OCI-LY1 (cell line): Measurements from ENCODE around the gene LANCL2.
A peak's percentile ranks its signal among the peaks of the same experiment; 100 is the strongest.

Experiments used
- H2AFZ ChIP-seq: fragments of 200-600 bp; sonication (generic), shearing (Covaris generic); 2 replicates; pipeline ENCODE4 v1.6.0; 2014; ENCODE audit warnings: antibody characterized with exemption, mild to moderate bottlenecking, low read length
- H3F3A ChIP-seq: fragments of 200-600 bp; sonication (generic), shearing (Covaris generic); 2 replicates; pipeline ENCODE4 v1.6.0; 2014; ENCODE audit warnings: mild to moderate bottlenecking, antibody characterized with exemption, low read length, moderate library complexity; ENCODE audit not compliant: insufficient read depth
- H3K27ac ChIP-seq: fragments of 200-600 bp; sonication (generic); 2 replicates; pipeline ENCODE4 v1.5.1; 2014; ENCODE audit warnings: low read length, mixed run types, mild to moderate bottlenecking, low read depth; ENCODE audit not compliant: poor library complexity, severe bottlenecking
- H3K27me3 ChIP-seq: fragments of 200-600 bp; sonication (generic); 2 replicates; pipeline ENCODE4 v1.6.0; 2014; ENCODE audit warnings: antibody characterized with exemption, mild to moderate bottlenecking, low read length, moderate library complexity; ENCODE audit not compliant: insufficient read depth
- H3K36me3 ChIP-seq: fragments of 200-600 bp; sonication (generic); 2 replicates; pipeline ENCODE4 v1.6.1; 2014; ENCODE audit warnings: mild to moderate bottlenecking, antibody characterized with exemption, low read length, moderate library complexity, mixed read lengths; ENCODE audit not compliant: insufficient read depth
- H3K4me1 ChIP-seq: fragments of 200-600 bp; sonication (generic); 2 replicates; pipeline ENCODE4 v1.5.1; 2014; ENCODE audit warnings: mild to moderate bottlenecking, low read length, moderate library complexity; ENCODE audit not compliant: insufficient read depth, severe bottlenecking
- H3K4me2 ChIP-seq: fragments of 200-600 bp; sonication (generic), shearing (Covaris generic); 2 replicates; pipeline ENCODE4 v1.6.1; 2014; ENCODE audit warnings: low read length
- H3K4me3 ChIP-seq: fragments of 200-600 bp; sonication (generic); 2 replicates; pipeline ENCODE4 v1.5.1; 2014; ENCODE audit warnings: low read length, low read depth, mild to moderate bottlenecking, mixed read lengths; ENCODE audit not compliant: poor library complexity, severe bottlenecking
- H3K79me2 ChIP-seq: fragments of 200-600 bp; shearing (Covaris generic); 2 replicates; pipeline ENCODE4 v1.6.1; 2016; ENCODE audit warnings: mixed run types, low read length, mixed read lengths; ENCODE audit not compliant: insufficient read depth
- H3K9ac ChIP-seq: fragments of 200-600 bp; sonication (generic), shearing (Covaris generic); 2 replicates; pipeline ENCODE4 v1.6.1; 2014; ENCODE audit warnings: mild to moderate bottlenecking, low read length, mixed read lengths
- H3K9me2 ChIP-seq: fragments of 200-600 bp; sonication (generic), shearing (Covaris generic); 2 replicates; pipeline ENCODE4 v1.6.1; 2014; ENCODE audit warnings: low read depth, mild to moderate bottlenecking, low read length, mixed read lengths
- H3K9me3 ChIP-seq: fragments of 200-600 bp; shearing (Covaris generic); 2 replicates; pipeline ENCODE4 v1.6.1; 2014; ENCODE audit warnings: low read length, mixed read lengths
- H4K20me1 ChIP-seq: fragments of 200-600 bp; sonication (generic), shearing (Covaris generic); 2 replicates; pipeline ENCODE4 v1.6.0; 2016; ENCODE audit warnings: mild to moderate bottlenecking, low read length; ENCODE audit not compliant: insufficient read depth
- EZH2 ChIP-seq: fragments of 200-600 bp; sonication (generic), shearing (Covaris generic); IDR thresholded peaks from 2 replicates; pipeline ENCODE4 v1.8.0; 2017; ENCODE audit warnings: borderline replicate concordance, mixed run types, mild to moderate bottlenecking, antibody characterized with exemption, low read length, moderate library complexity, mixed read lengths
- TF ChIP-seq, protein P1 (sequence below): fragments of 200-600 bp; sonication (generic), shearing (Covaris generic); IDR thresholded peaks from 2 replicates; pipeline ENCODE4 v1.5.1; 2017; ENCODE audit warnings: mild to moderate bottlenecking, antibody characterized with exemption, low read length, moderate library complexity, mixed read lengths

The LANCL2 gene

DNA sequence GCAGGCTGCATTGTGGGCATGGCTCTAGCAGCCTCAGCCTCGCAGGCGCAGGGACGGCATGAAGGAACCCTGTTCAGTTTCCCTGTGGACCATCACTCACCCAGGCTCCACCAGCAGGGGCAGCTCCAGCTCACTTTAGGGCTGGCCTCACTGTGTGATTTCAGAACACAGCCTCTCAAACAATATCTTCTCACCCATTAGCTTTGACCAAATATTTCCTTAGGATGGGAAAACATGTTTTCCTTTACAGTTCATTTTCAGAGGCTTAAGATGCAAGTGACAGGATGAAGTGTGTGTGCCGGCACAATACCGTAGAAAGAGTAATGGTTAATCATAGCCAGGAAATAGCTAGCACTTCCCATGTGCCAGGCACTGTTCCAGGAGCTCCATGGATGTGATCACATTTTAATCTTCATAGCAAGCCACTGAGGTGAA, 58.2 kb downstream of the LANCL2 start:
- no peaks in the 10 kb centered on the region for H3K9me2 ChIP-seq
- H3K9me3 ChIP-seq, result no peaks in the 10 kb centered on the region
- no peaks in the 10 kb centered on the region for H3K4me1 ChIP-seq
- no peaks in the 10 kb centered on the region for H4K20me1 ChIP-seq
- no peak overlapping the region for H3K9ac ChIP-seq
- no peaks in the 10 kb centered on the region for H3K79me2 ChIP-seq
- no peak overlapping the region for H2AFZ ChIP-seq
- H3K27ac ChIP-seq, result no peak overlapping the region
- TF ChIP-seq EZH2, result no peak
- TF ChIP-seq, protein P1, sequence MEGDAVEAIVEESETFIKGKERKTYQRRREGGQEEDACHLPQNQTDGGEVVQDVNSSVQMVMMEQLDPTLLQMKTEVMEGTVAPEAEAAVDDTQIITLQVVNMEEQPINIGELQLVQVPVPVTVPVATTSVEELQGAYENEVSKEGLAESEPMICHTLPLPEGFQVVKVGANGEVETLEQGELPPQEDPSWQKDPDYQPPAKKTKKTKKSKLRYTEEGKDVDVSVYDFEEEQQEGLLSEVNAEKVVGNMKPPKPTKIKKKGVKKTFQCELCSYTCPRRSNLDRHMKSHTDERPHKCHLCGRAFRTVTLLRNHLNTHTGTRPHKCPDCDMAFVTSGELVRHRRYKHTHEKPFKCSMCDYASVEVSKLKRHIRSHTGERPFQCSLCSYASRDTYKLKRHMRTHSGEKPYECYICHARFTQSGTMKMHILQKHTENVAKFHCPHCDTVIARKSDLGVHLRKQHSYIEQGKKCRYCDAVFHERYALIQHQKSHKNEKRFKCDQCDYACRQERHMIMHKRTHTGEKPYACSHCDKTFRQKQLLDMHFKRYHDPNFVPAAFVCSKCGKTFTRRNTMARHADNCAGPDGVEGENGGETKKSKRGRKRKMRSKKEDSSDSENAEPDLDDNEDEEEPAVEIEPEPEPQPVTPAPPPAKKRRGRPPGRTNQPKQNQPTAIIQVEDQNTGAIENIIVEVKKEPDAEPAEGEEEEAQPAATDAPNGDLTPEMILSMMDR, result 0 out of 2 replicates have a peak, but pooled peaks have one; percentile 25
- no peaks in the 10 kb centered on the region for H3K27me3 ChIP-seq
- H3F3A ChIP-seq, result no peaks in the 10 kb centered on the region
- H3K4me2 ChIP-seq, result no peak overlapping the region
- H3K36me3 ChIP-seq, result peaks cover 11% of the 10 kb centered on the region; the same call in 1 of the 2 replicates
- no peak overlapping the region for H3K4me3 ChIP-seq

DNA sequence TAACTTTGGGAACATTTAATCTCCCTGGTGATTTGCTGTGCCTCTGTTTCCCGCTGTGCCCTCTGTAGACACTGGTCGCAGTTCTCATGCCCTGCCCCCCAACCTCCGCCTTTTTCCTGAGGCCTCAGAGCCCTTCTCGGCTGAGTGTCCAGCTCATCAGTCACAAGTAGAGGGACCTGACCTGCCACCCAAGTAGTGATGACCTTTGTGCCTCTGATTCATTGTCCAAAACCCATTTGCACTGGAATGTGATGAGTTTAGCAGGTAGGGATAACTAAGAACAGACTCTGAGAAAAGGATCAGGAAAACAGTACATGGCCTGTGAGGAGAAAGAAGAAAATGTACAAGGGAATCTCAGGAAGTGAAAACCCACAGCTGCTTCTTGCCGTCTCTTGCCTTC, 58.8 kb downstream of the LANCL2 start:
- Histone ChIP-seq H4K20me1 (no peaks in the 10 kb centered on the region), H3K9me3 (no peaks in the 10 kb centered on the region), H3K9ac (no peak overlapping the region), H3K4me3 (no peak overlapping the region), H3K27ac (no peak overlapping the region), H3K9me2 (no peaks in the 10 kb centered on the region), H3K36me3 (peaks cover 11% of the 10 kb centered on the region; the same call in 1 of the 2 replicates), H3K27me3 (no peaks in the 10 kb centered on the region), H3K79me2 (no peaks in the 10 kb centered on the region), H3F3A (no peaks in the 10 kb centered on the region), H3K4me2 (no peak overlapping the region), H2AFZ (no peak overlapping the region), H3K4me1 (no peaks in the 10 kb centered on the region)
- TF ChIP-seq, protein P1, result no peak
- no peak for TF ChIP-seq EZH2

DNA sequence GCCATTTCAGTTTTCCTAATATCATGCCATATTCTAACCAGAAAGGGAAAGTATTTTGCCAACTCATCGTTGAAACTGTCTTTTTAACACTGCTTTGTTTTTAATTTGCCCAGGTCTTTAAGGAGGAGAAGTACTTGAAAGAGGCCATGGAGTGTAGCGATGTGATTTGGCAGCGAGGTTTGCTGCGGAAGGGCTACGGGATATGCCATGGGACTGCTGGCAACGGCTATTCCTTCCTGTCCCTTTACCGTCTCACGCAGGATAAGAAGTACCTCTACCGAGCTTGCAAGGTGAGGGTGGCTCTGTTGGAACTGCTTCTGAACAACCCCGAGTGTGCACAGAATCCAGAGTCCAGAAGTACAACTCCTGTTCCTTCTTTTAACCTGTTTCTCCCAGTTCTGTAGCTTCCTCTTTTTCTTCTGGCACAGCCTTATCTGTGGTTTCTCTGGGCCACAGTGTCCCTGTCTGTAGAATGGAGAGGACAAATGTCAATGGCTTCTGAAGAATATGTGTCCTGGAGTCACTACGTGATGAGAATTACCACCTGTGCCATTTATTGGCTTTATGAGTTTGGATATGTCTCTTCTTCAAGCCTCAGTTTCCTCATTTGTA, 60.1 kb downstream of the LANCL2 start:
- H3K27me3 ChIP-seq, result no peaks in the 10 kb centered on the region
- no peaks in the 10 kb centered on the region for H4K20me1 ChIP-seq
- no peaks in the 10 kb centered on the region for H3F3A ChIP-seq
- no peak overlapping the region for H3K4me2 ChIP-seq
- TF ChIP-seq, protein P1, result no peak
- TF ChIP-seq EZH2, result no peak
- no peaks in the 10 kb centered on the region for H3K9me3 ChIP-seq
- no peak overlapping the region for H3K9ac ChIP-seq
- H3K36me3 ChIP-seq, result peaks cover 11% of the 10 kb centered on the region; the same call in 1 of the 2 replicates
- H3K4me1 ChIP-seq, result no peaks in the 10 kb centered on the region
- no peaks in the 10 kb centered on the region for H3K79me2 ChIP-seq
- no peak overlapping the region for H3K4me3 ChIP-seq
- no peaks in the 10 kb centered on the region for H3K9me2 ChIP-seq
- H2AFZ ChIP-seq, result no peak overlapping the region
- no peak overlapping the region for H3K27ac ChIP-seq
